GM12891 (cell line): ENCODE measurements around the gene PTP4A1.
"Not testable (repeated sequence)": the region's sequence is repeated elsewhere in the genome, so short reads cannot be mapped to it uniquely, and the experiment has no call there.

Source experiments
- PAX5 ChIP-seq: IDR thresholded peaks from 2 replicates; pipeline ENCODE4 v1.6.1; 2011; ENCODE audit warnings: low read length, moderate library complexity, mild to moderate bottlenecking; ENCODE audit not compliant: insufficient read depth, severe bottlenecking
- POLR2A ChIP-seq: IDR thresholded peaks from 2 replicates; pipeline ENCODE4 v1.6.1; 2011; ENCODE audit warnings: low read depth, low read length, control low read depth
- POLR2AphosphoS5 ChIP-seq: IDR thresholded peaks from 2 replicates; pipeline ENCODE4 v1.6.1; 2011; ENCODE audit warnings: low read depth, low read length, control low read depth
- SPI1 ChIP-seq: IDR thresholded peaks from 2 replicates; pipeline ENCODE4 v1.6.1; 2011; ENCODE audit warnings: low read depth, low read length, control low read depth
- TAF1 ChIP-seq: IDR thresholded peaks from 2 replicates; pipeline ENCODE4 v1.6.1; 2011; ENCODE audit warnings: low read depth, low read length, control low read depth

GRCh38 chr6:63585652-63586051 lies 13.4 kb downstream of the PTP4A1 start:
- not testable (repeated sequence) for TF ChIP-seq POLR2A, POLR2AphosphoS5, SPI1, TAF1, PAX5
